ENCODE results near the gene INHA.

GRCh38 chr2:219553168-219553417 is 19.0 kb upstream of the INHA start:
- TF ChIP-seq, protein P1, sequence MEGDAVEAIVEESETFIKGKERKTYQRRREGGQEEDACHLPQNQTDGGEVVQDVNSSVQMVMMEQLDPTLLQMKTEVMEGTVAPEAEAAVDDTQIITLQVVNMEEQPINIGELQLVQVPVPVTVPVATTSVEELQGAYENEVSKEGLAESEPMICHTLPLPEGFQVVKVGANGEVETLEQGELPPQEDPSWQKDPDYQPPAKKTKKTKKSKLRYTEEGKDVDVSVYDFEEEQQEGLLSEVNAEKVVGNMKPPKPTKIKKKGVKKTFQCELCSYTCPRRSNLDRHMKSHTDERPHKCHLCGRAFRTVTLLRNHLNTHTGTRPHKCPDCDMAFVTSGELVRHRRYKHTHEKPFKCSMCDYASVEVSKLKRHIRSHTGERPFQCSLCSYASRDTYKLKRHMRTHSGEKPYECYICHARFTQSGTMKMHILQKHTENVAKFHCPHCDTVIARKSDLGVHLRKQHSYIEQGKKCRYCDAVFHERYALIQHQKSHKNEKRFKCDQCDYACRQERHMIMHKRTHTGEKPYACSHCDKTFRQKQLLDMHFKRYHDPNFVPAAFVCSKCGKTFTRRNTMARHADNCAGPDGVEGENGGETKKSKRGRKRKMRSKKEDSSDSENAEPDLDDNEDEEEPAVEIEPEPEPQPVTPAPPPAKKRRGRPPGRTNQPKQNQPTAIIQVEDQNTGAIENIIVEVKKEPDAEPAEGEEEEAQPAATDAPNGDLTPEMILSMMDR (IDR thresholded peaks at IDR 0.05) = no peak
- TF ChIP-seq POLR2AphosphoS5 (IDR thresholded peaks at IDR 0.05) (no peak), POLR2A (IDR thresholded peaks at IDR 0.05) (no peak)
